Measurements from ENCODE around the gene GDA.

DNA sequence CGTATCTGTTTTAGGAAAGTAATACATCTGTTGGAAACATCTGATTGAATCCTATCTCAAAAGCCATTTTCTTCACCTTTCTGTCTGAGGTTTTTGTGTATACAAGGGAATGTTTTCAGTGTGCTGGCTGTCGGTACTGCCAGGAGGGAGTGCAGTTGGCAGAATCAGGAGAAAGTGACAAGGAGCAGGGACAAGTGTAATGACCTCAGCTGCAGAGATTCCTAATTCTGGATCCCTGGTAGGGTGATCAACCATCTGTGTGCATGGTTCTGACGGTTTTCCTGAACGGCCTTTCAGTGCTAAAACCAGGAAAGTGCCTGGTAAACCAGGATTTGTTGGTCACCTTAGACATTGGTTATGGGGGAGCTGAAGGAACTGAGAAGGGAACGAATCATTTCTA lies 1.6 kb upstream of the GDA start:
- TF ChIP-seq, protein P1, sequence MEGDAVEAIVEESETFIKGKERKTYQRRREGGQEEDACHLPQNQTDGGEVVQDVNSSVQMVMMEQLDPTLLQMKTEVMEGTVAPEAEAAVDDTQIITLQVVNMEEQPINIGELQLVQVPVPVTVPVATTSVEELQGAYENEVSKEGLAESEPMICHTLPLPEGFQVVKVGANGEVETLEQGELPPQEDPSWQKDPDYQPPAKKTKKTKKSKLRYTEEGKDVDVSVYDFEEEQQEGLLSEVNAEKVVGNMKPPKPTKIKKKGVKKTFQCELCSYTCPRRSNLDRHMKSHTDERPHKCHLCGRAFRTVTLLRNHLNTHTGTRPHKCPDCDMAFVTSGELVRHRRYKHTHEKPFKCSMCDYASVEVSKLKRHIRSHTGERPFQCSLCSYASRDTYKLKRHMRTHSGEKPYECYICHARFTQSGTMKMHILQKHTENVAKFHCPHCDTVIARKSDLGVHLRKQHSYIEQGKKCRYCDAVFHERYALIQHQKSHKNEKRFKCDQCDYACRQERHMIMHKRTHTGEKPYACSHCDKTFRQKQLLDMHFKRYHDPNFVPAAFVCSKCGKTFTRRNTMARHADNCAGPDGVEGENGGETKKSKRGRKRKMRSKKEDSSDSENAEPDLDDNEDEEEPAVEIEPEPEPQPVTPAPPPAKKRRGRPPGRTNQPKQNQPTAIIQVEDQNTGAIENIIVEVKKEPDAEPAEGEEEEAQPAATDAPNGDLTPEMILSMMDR (IDR thresholded peaks at IDR 0.05; ENCODE audit: insufficient read depth, low read depth, low read length) = no peak
- no peak for TF ChIP-seq EZH2 (IDR thresholded peaks at IDR 0.05; ENCODE audit: insufficient read depth, low read length)
